PC-9 (cell line): ENCODE data around the gene SYT1. TPM values are rescaled to one million over a fixed set of nuclear protein-coding genes. Genes with fewer than 3 reads are reported as not detected.

Experiments
- Bru-seq: library from RNA; stranded (reverse); fragments of 400-500 nt; gene quantifications from one replicate; lab custom pipeline; 2021; lab: Mats Ljungman, UMichigan
- BruChase-seq, 2 experiments: library from RNA; stranded (reverse); fragments of 400-500 nt; gene quantifications; one replicate each; lab custom pipeline; 2021; lab: Mats Ljungman, UMichigan
- BruUV-seq: library from RNA; stranded (reverse); fragments of 400-500 nt; replicated peaks from 2 replicates; lab custom pipeline; 2021; lab: Mats Ljungman, UMichigan
- CTCF ChIA-PET: fragments of 300-600 bp; sonication (Branson Sonifier 250); formaldehyde crosslinking; loops from one replicate; lab custom pipeline; 2022; ENCODE audit warnings: antibody characterized with exemption; lab: Charles Lee
- POLR2A ChIA-PET: fragments of 300-600 bp; sonication (Branson Sonifier 250); formaldehyde crosslinking; loops from one replicate; lab custom pipeline; 2022; ENCODE audit warnings: antibody characterized with exemption; ENCODE audit not compliant: unreplicated experiment; lab: Charles Lee
- DNase-seq, 2 experiments: peaks; one replicate each; pipeline versions ENCODE4 v3.0.0 to v3.0.0-alpha.2; 2015 to 2022; ENCODE audit warnings: mixed read lengths in 1 of 2
- H2AFZ ChIP-seq: fragments of 200-600 bp; sonication (generic); 2 replicates; pipeline ENCODE4 v1.8.1; 2017; ENCODE audit warnings: antibody characterized with exemption
- H3F3A ChIP-seq: fragments of 200-600 bp; sonication (generic); 2 replicates; pipeline ENCODE4 v1.8.1; 2017; ENCODE audit warnings: antibody characterized with exemption, mild to moderate bottlenecking, low read depth; ENCODE audit not compliant: insufficient read depth
- H3K27ac ChIP-seq: fragments of 200-600 bp; sonication (generic); 2 replicates; pipeline ENCODE4 v1.6.1; 2016; ENCODE audit warnings: mixed run types
- H3K27me3 ChIP-seq: fragments of 200-600 bp; sonication (generic); 2 replicates; pipeline ENCODE4 v1.6.1; 2016; ENCODE audit warnings: low read depth, mixed run types; ENCODE audit not compliant: insufficient read depth
- H3K36me3 ChIP-seq: fragments of 200-600 bp; sonication (generic); 2 replicates; pipeline ENCODE4 v1.6.1; 2016; ENCODE audit warnings: low read depth, mixed run types
- H3K4me1 ChIP-seq: fragments of 200-600 bp; sonication (generic); replicated peaks from 2 replicates; pipeline ENCODE4 v1.6.1; 2016; ENCODE audit warnings: mixed run types; ENCODE audit not compliant: insufficient read depth
- H3K4me2 ChIP-seq: fragments of 200-600 bp; sonication (generic); 2 replicates; pipeline ENCODE4 v1.6.1; 2017; ENCODE audit warnings: mixed run types
- H3K4me3 ChIP-seq: fragments of 200-600 bp; sonication (generic); 2 replicates; pipeline ENCODE4 v1.6.1; 2016; ENCODE audit warnings: mixed run types
- H3K79me2 ChIP-seq: fragments of 200-600 bp; sonication (generic); 2 replicates; pipeline ENCODE4 v1.6.1; 2017; ENCODE audit warnings: low read depth, mixed run types
- H3K9me2 ChIP-seq: fragments of 200-600 bp; sonication (generic); 2 replicates; pipeline ENCODE4 v1.8.1; 2017; ENCODE audit warnings: mild to moderate bottlenecking; ENCODE audit not compliant: insufficient read depth
- H3K9me3 ChIP-seq: fragments of 200-600 bp; sonication (generic); 2 replicates; pipeline ENCODE4 v1.8.1; 2016; ENCODE audit warnings: low read depth; ENCODE audit not compliant: insufficient read depth
- H4K20me1 ChIP-seq: fragments of 200-600 bp; sonication (generic); 2 replicates; pipeline ENCODE4 v1.8.1; 2017; ENCODE audit not compliant: insufficient read depth
- EZH2 ChIP-seq: fragments of 200-600 bp; sonication (generic); IDR thresholded peaks from 2 replicates; pipeline ENCODE4 v1.8.0; 2017; ENCODE audit warnings: antibody characterized with exemption, low read depth
- intact Hi-C: fragments of 100-400 bp; cut with micrococcal nuclease; formaldehyde crosslinking; loops from one replicate; pipeline ENCODE4 v1.10.0; 2022; ENCODE audit not compliant: unreplicated experiment
- long read RNA-seq: library from polyadenylated mRNA; stranded (forward); transcript quantifications from one replicate; pipeline ENCODE4 v2.0.0, GENCODE V29; 2022
- total RNA-seq: library from RNA; stranded (reverse); gene quantifications from 2 replicates; pipeline ENCODE4 v1.2.3, GENCODE V29; 2021
- TF ChIP-seq, protein P1 (sequence below): fragments of 200-600 bp; sonication (generic); conservative IDR thresholded peaks from 2 replicates; pipeline ENCODE4 v1.6.1; 2017; ENCODE audit warnings: mixed run types, antibody characterized with exemption, mild to moderate bottlenecking, moderate library complexity

Gene SYT1
- total RNA-seq (1.2 and 1.5 TPM in 2 replicates), Bru-seq, nascent RNA (percentile 38 among the genes with signal in this experiment), BruChase-seq, experiment 1, labeled RNA remaining after a 2-hour chase (percentile 37 among the genes with signal in this experiment), BruChase-seq, experiment 2, labeled RNA remaining after a 6-hour chase (percentile 26 among the genes with signal in this experiment)
- long read RNA-seq, partial matches to known transcripts = 0 of 1 reads
- long read RNA-seq, other reads (novel, unspliced or antisense) = 1 of 1 reads

DNA sequence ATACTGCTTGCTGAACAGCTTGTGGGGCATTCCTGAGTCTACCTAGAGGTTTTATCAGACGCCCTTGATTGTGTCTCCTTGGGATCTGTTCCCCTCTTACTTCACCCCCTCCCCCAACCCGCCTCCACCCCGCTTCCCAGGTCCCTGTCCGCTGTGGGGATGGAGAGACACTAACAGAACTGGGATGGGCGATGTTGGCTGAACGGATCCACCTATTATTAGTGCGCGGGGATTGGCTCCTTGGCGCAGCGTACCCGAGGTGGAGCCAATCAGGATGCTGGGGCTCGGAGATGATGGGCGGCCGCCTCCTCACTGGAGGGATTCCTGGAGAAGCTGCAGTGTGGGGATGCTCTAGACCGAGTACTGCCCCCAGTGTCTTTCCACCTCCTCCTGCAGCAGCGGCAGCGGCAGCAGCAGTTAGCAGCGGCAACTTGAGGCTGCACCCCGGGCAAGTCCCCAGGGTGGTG lies at the start of gene SYT1:
TSS of gene SYT1 (plus strand) at position 372 of the 467 bp plus-strand sequence.
- ChIA-PET CTCF (interaction anchor here (0.6 kb wide), 1 partner anchor 581 kb away, joined by 4 read pairs; no protein-coding TSS in a partner anchor), POLR2A (interaction anchor here (0.6 to 0.7 kb wide), 4 partner anchors 15 to 312 kb away, joined by 3 to 9 read pairs (median 6); no protein-coding TSS in a partner anchor)
- H3F3A ChIP-seq = no peaks in the 10 kb centered on the region
- peak within 1 kb of the TSS; percentile 10; the same call in 1 of the 2 replicates for H3K27ac ChIP-seq
- no peaks in the 10 kb centered on the region for H3K79me2 ChIP-seq
- no peaks in the 10 kb centered on the region for H3K36me3 ChIP-seq
- BruUV-seq = no TSS peak
- H3K27me3 ChIP-seq = no peaks in the 10 kb centered on the region
- H3K4me3 ChIP-seq = peak within 1 kb of the TSS; percentile 96
- H3K9me3 ChIP-seq = no peaks in the 10 kb centered on the region
- no peaks in the 10 kb centered on the region for H3K9me2 ChIP-seq
- TF ChIP-seq, protein P1, sequence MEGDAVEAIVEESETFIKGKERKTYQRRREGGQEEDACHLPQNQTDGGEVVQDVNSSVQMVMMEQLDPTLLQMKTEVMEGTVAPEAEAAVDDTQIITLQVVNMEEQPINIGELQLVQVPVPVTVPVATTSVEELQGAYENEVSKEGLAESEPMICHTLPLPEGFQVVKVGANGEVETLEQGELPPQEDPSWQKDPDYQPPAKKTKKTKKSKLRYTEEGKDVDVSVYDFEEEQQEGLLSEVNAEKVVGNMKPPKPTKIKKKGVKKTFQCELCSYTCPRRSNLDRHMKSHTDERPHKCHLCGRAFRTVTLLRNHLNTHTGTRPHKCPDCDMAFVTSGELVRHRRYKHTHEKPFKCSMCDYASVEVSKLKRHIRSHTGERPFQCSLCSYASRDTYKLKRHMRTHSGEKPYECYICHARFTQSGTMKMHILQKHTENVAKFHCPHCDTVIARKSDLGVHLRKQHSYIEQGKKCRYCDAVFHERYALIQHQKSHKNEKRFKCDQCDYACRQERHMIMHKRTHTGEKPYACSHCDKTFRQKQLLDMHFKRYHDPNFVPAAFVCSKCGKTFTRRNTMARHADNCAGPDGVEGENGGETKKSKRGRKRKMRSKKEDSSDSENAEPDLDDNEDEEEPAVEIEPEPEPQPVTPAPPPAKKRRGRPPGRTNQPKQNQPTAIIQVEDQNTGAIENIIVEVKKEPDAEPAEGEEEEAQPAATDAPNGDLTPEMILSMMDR = no peak
- TF ChIP-seq EZH2 = no peak
- intact Hi-C loops = loop anchor here (5.0 kb wide), 1 partner anchor 143 kb away; no protein-coding TSS in a partner anchor
- peak in 1 of 2 experiments; percentile 56 for DNase-seq
- H3K4me1 ChIP-seq = 0 out of 2 replicates have a peak, but pooled peaks cover 7% of the 10 kb centered on the region
- H3K4me2 ChIP-seq = peak within 1 kb of the TSS; percentile 92
- H4K20me1 ChIP-seq = no peaks in the 10 kb centered on the region
- peak within 1 kb of the TSS; percentile 99 for H2AFZ ChIP-seq

DNA sequence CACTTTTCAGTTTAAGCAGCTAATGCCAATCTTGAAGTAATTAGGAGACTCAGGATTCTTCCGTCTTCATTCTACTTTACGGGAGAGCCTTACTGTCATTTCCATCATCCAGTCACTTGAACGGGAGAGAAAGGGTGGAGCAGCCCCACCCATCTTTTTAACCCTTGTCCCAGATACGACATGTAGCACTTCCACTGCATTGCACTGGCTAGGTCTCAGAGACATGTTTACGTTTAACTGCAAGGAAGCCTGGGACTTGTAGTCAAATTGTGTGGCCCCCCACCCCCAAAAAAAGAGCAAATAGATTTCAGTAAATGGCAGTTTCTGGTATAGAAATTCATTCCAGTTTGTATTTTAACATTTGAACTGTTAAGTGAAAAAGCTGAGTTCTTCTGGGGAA lies 46.1 kb upstream of the SYT1 start:
- Histone ChIP-seq H3K4me1 (no peaks in the 10 kb centered on the region), H3K79me2 (no peaks in the 10 kb centered on the region), H3K9me3 (no peaks in the 10 kb centered on the region; the same call in 1 of the 2 replicates), H3K4me2 (no peak overlapping the region), H3K9me2 (no peaks in the 10 kb centered on the region), H4K20me1 (no peaks in the 10 kb centered on the region), H3K27me3 (no peaks in the 10 kb centered on the region), H3K4me3 (no peak overlapping the region), H3K36me3 (no peaks in the 10 kb centered on the region), H3K27ac (no peak overlapping the region), H3F3A (no peaks in the 10 kb centered on the region), H2AFZ (peak overlapping the region; percentile 49; the same call in 1 of the 2 replicates)
- CTCF ChIA-PET = no interaction called here
- TF ChIP-seq EZH2 = no peak
- TF ChIP-seq, protein P1 = no peak
- BruUV-seq = no TSS peak
- intact Hi-C loops = no loop called here
- DNase-seq = no peak
- POLR2A ChIA-PET = no interaction called here

DNA sequence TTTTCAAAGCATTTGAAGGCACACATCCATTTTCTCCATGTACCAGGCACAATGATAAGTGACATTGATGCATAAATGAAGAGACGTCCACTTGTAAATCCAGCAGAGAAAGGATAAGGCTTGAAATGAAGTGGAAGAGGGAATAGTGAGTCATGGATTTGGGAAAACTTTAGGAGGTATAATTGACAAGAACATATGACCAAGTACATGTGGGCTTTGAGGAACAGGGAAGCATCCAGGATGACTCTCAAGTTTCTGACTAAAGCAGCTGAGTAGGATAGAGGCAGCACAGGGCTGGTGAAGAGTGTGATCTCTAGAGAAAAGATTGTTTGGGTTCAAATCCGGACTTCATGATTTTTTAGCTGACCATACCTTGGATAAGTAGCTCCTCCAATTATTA lies 43.6 kb upstream of the SYT1 start:
- Histone ChIP-seq H3K27me3 (no peaks in the 10 kb centered on the region), H3K36me3 (no peaks in the 10 kb centered on the region), H3F3A (no peaks in the 10 kb centered on the region), H2AFZ (no peak overlapping the region), H3K79me2 (no peaks in the 10 kb centered on the region), H3K27ac (no peak overlapping the region), H3K4me2 (no peak overlapping the region), H3K9me2 (no peaks in the 10 kb centered on the region), H3K4me3 (no peak overlapping the region), H3K9me3 (no peaks in the 10 kb centered on the region), H3K4me1 (no peaks in the 10 kb centered on the region), H4K20me1 (no peaks in the 10 kb centered on the region)
- POLR2A ChIA-PET = no interaction called here
- TF ChIP-seq, protein P1 = no peak
- TF ChIP-seq EZH2 = no peak
- DNase-seq = no peak
- no TSS peak for BruUV-seq
- intact Hi-C loops = no loop called here
- CTCF ChIA-PET = no interaction called here
